H1 (cell line): ENCODE measurements around the gene SPATA21. TPM values are rescaled to one million over a fixed set of nuclear protein-coding genes. Genes with fewer than 3 reads are reported as not detected.

ENCODE experiments used
- CTCF ChIA-PET: fragments of 300-600 bp; sonication (Branson Sonifier 250); formaldehyde crosslinking; loops from one replicate; lab custom pipeline; 2021; ENCODE audit not compliant: partially characterized antibody; lab: Charles Lee
- POLR2A ChIA-PET: fragments of 300-600 bp; sonication (Branson Sonifier 250); formaldehyde crosslinking; loops from one replicate; lab custom pipeline; 2021; ENCODE audit warnings: inconsistent platforms; ENCODE audit not compliant: partially characterized antibody; lab: Charles Lee
- DNase-seq, 2 experiments: peaks; one replicate each; pipeline versions ENCODE4 v3.0.0 to v3.0.0-alpha.2; 2010 to 2022; ENCODE audit warnings: low spot score in 2 of 2, low read depth in 1 of 2, mixed read lengths in 1 of 2
- FAIRE-seq: peaks from 2 replicates; lab custom pipeline; 2011; peaks lifted over from hg19 to GRCh38; lab: Jason Lieb, UNC
- H2AFZ ChIP-seq: 2 replicates; pipeline ENCODE4 v1.8.1; 2012; ENCODE audit warnings: low read length, inconsistent platforms
- H2AK5ac ChIP-seq: 2 replicates; pipeline ENCODE4 v1.6.1; 2013; ENCODE audit warnings: low read depth, low read length
- H2BK120ac ChIP-seq: replicated peaks from 2 replicates; pipeline ENCODE3; 2013; ENCODE audit warnings: low read depth, low read length, inconsistent platforms
- H2BK12ac ChIP-seq: 2 replicates; pipeline ENCODE4 v1.6.1; 2013; ENCODE audit warnings: low read depth, low read length
- H2BK15ac ChIP-seq: 2 replicates; pipeline ENCODE4 v1.6.1; 2013; ENCODE audit warnings: low read length
- H2BK20ac ChIP-seq: 2 replicates; pipeline ENCODE4 v1.6.1; 2013; ENCODE audit warnings: low read length
- H2BK5ac ChIP-seq: 2 replicates; pipeline ENCODE4 v1.6.1; 2013; ENCODE audit warnings: low read depth, low read length
- H3K14ac ChIP-seq: 2 replicates; pipeline ENCODE4 v1.6.1; 2013; ENCODE audit warnings: inconsistent platforms; ENCODE audit not compliant: insufficient read length
- H3K18ac ChIP-seq: 2 replicates; pipeline ENCODE4 v1.6.1; 2013; ENCODE audit warnings: low read length; ENCODE audit errors: extremely low read depth
- H3K23ac ChIP-seq: 2 replicates; pipeline ENCODE4 v1.6.1; 2013; ENCODE audit warnings: inconsistent platforms; ENCODE audit not compliant: insufficient read length
- H3K23me2 ChIP-seq: 2 replicates; pipeline ENCODE4 v1.6.1; 2013; ENCODE audit warnings: low read depth, low read length
- H3K27ac ChIP-seq: 2 replicates; pipeline ENCODE4 v1.6.1; 2011; ENCODE audit warnings: low read depth, low read length, inconsistent platforms
- H3K27me3 ChIP-seq, 4 experiments: replicated peaks in 1 of 4; 1 replicate in 1 of 4; 2 replicates in 3 of 4; pipeline versions ENCODE4 v1.6.1 to v1.8.1; 2011 to 2013; ENCODE audit warnings: low read length in 3 of 4, mild to moderate bottlenecking in 3 of 4, inconsistent platforms in 2 of 4, mixed read lengths in 2 of 4, moderate library complexity in 1 of 4; ENCODE audit not compliant: control insufficient read depth in 3 of 4, insufficient read depth in 3 of 4; ENCODE audit errors: extremely low read depth in 1 of 4
- H3K36me3 ChIP-seq, 4 experiments: 2 replicates each; pipeline versions ENCODE4 v1.6.1 to v1.8.1; 2011 to 2013; ENCODE audit warnings: mild to moderate bottlenecking in 4 of 4, low read length in 3 of 4, moderate library complexity in 2 of 4, control low read depth in 1 of 4, inconsistent platforms in 1 of 4; ENCODE audit not compliant: insufficient read depth in 4 of 4, control insufficient read depth in 2 of 4
- H3K4ac ChIP-seq: replicated peaks from 2 replicates; pipeline ENCODE3; 2013; ENCODE audit warnings: low read length, low read depth, mixed read lengths, inconsistent platforms; ENCODE audit not compliant: insufficient read length
- H3K4me1 ChIP-seq, 4 experiments: replicated peaks in 1 of 4; 1 replicate in 1 of 4; 2 replicates in 3 of 4; pipeline versions ENCODE4 v1.6.1 to v1.8.1; 2011 to 2013; ENCODE audit warnings: low read length in 3 of 4, inconsistent platforms in 2 of 4, mixed read lengths in 1 of 4; ENCODE audit not compliant: insufficient read depth in 4 of 4, control insufficient read depth in 3 of 4
- H3K4me2 ChIP-seq, 2 experiments: 2 replicates each; pipeline versions ENCODE4 v1.6.1 to v1.8.1; 2011 to 2013; ENCODE audit warnings: low read depth in 2 of 2, low read length in 2 of 2, control low read depth in 1 of 2, inconsistent platforms in 1 of 2, mild to moderate bottlenecking in 1 of 2; ENCODE audit not compliant: insufficient read depth in 1 of 2
- H3K4me3 ChIP-seq, 4 experiments: fragments of 200-600, 300-600 bp in 1 of 4; sonication (generic), shearing (Covaris generic), sonication (Bioruptor Twin) in 1 of 4; 2 replicates each; pipeline versions ENCODE4 v1.5.1 to v1.8.1; 2011 to 2016; ENCODE audit warnings: low read length in 4 of 4, low read depth in 3 of 4, control low read depth in 2 of 4, inconsistent platforms in 2 of 4, mild to moderate bottlenecking in 2 of 4, mixed read lengths in 1 of 4, moderate library complexity in 1 of 4; ENCODE audit not compliant: insufficient read depth in 2 of 4; ENCODE audit errors: extremely low read depth in 1 of 4
- H3K56ac ChIP-seq: replicated peaks from 2 replicates; pipeline ENCODE3; 2013; ENCODE audit warnings: low read depth, mild to moderate bottlenecking, mixed read lengths, low read length, inconsistent platforms; ENCODE audit not compliant: insufficient read length
- H3K79me1 ChIP-seq: 2 replicates; pipeline ENCODE4 v1.6.1; 2013; ENCODE audit warnings: low read depth, low read length, control low read depth
- H3K79me2 ChIP-seq, 2 experiments: 2 replicates each; pipeline versions ENCODE4 v1.6.1 to v1.8.1; 2012 to 2013; ENCODE audit warnings: low read length in 2 of 2, mild to moderate bottlenecking in 2 of 2, inconsistent platforms in 1 of 2; ENCODE audit not compliant: insufficient read depth in 2 of 2, control insufficient read depth in 1 of 2
- H3K9ac ChIP-seq, 4 experiments: replicated peaks in 1 of 4; 1 replicate in 1 of 4; 2 replicates in 3 of 4; pipeline versions ENCODE4 v1.6.1 to v1.8.1; 2011 to 2013; ENCODE audit warnings: low read depth in 3 of 4, low read length in 3 of 4, control low read depth in 2 of 4, mild to moderate bottlenecking in 2 of 4, moderate library complexity in 2 of 4, inconsistent platforms in 1 of 4; ENCODE audit errors: extremely low read depth in 1 of 4
- H3K9me3 ChIP-seq, 2 experiments: 2 replicates each; pipeline versions ENCODE4 v1.6.1 to v1.8.1; 2012 to 2013; ENCODE audit warnings: mild to moderate bottlenecking in 2 of 2, moderate library complexity in 2 of 2, control low read depth in 1 of 2, inconsistent platforms in 1 of 2, low read depth in 1 of 2, low read length in 1 of 2, mixed read lengths in 1 of 2; ENCODE audit not compliant: insufficient read depth in 2 of 2
- H4K20me1 ChIP-seq, 2 experiments: replicated peaks in 1 of 2; 2 replicates each; pipeline versions ENCODE3 to v1.8.1; 2011 to 2013; ENCODE audit warnings: inconsistent platforms in 2 of 2, low read length in 2 of 2, mild to moderate bottlenecking in 1 of 2; ENCODE audit not compliant: insufficient read depth in 2 of 2, control insufficient read depth in 1 of 2
- H4K5ac ChIP-seq: 2 replicates; pipeline ENCODE4 v1.6.1; 2013; ENCODE audit warnings: low read length, low read depth, mixed read lengths, inconsistent platforms; ENCODE audit not compliant: insufficient read length
- H4K8ac ChIP-seq: 2 replicates; pipeline ENCODE4 v1.8.0; 2013; ENCODE audit warnings: mild to moderate bottlenecking, moderate library complexity, low read length, inconsistent platforms; ENCODE audit not compliant: insufficient read depth; ENCODE audit errors: extremely low read depth
- H4K91ac ChIP-seq: replicated peaks from 2 replicates; pipeline ENCODE3; 2013; ENCODE audit warnings: low read length, mixed read lengths, inconsistent platforms; ENCODE audit not compliant: insufficient read length
- EGR1 ChIP-seq: IDR thresholded peaks from 2 replicates; pipeline ENCODE4 v1.6.1; 2011; ENCODE audit warnings: low read depth, low read length, borderline replicate concordance
- EP300 ChIP-seq, 2 experiments: IDR thresholded peaks; 1 replicate in 1 of 2; 2 replicates in 1 of 2; pipeline ENCODE4 v1.6.1; 2011 to 2012; ENCODE audit warnings: low read depth in 2 of 2, low read length in 2 of 2, mild to moderate bottlenecking in 2 of 2, borderline replicate concordance in 1 of 2, inconsistent platforms in 1 of 2, moderate library complexity in 1 of 2
- KDM4A ChIP-seq: IDR thresholded peaks from one replicate; pipeline ENCODE4 v1.7.1; 2012; ENCODE audit warnings: low read depth, mild to moderate bottlenecking, moderate library complexity, low read length, inconsistent platforms; ENCODE audit not compliant: severe bottlenecking
- MAFK ChIP-seq: IDR thresholded peaks from 2 replicates; pipeline ENCODE4 v1.6.1; 2012; ENCODE audit warnings: low read depth, mild to moderate bottlenecking, improper control_type of control experiment, low read length
- POU5F1 ChIP-seq: IDR thresholded peaks from 2 replicates; pipeline ENCODE4 v1.6.1; 2011; ENCODE audit warnings: low read depth, mild to moderate bottlenecking, low read length, moderate library complexity
- RBBP5 ChIP-seq: IDR thresholded peaks from 2 replicates; pipeline ENCODE4 v1.7.1; 2012; ENCODE audit warnings: low read depth, mild to moderate bottlenecking, inconsistent platforms, low read length, moderate library complexity, borderline replicate concordance
- SIX5 ChIP-seq: IDR thresholded peaks from 2 replicates; pipeline ENCODE4 v1.6.1; 2011; ENCODE audit warnings: mild to moderate bottlenecking, low read depth, low read length
- SP1 ChIP-seq: IDR thresholded peaks from 2 replicates; pipeline ENCODE4 v1.6.1; 2011; ENCODE audit warnings: low read depth, low read length
- SP2 ChIP-seq: IDR thresholded peaks from 2 replicates; pipeline ENCODE4 v1.6.1; 2012; ENCODE audit warnings: mild to moderate bottlenecking, low read length, inconsistent platforms
- SP4 ChIP-seq: IDR thresholded peaks from 2 replicates; pipeline ENCODE4 v1.6.1; 2012; ENCODE audit warnings: low read length, inconsistent platforms
- ZNF274 ChIP-seq: IDR thresholded peaks from 2 replicates; pipeline ENCODE4 v1.7.0; 2012; ENCODE audit warnings: low read length, borderline replicate concordance; ENCODE audit errors: extremely low read depth
- WGBS, 2 experiments: shearing (Covaris generic) in 1 of 2; methylation state at CpG; one replicate each; pipeline versions ENCODE4 v1.1.6 to v1.1.7; 2013 to 2015; ENCODE audit warnings: low lambda C conversion rate in 2 of 2, mixed read lengths in 2 of 2, inconsistent platforms in 1 of 2, low coverage in 1 of 2, missing lambda C conversion rate in 1 of 2; ENCODE audit not compliant: insufficient replicate concordance in 2 of 2, insufficient coverage in 1 of 2, insufficient read length in 1 of 2; ENCODE audit errors: extremely low coverage in 1 of 2, missing lambda C conversion rate in 1 of 2; 5-methylcytosine and 5-hydroxymethylcytosine counted together
- polyA plus RNA-seq, 7 experiments: library from polyadenylated mRNA; depleted of rRNA in 3 of 7; stranded (reverse) in 5 of 7; unstranded in 2 of 7; fragments of >200 nt in 5 of 7; fragments of 200-250 nt in 2 of 7; gene quantifications; 1 replicate in 5 of 7; 2 replicates in 1 of 7; 4 replicates in 1 of 7; pipeline versions ENCODE4 v1.2.1 to v1.2.3, GENCODE V29; 2011 to 2013; ENCODE audit warnings: missing spikeins in 2 of 7, mixed read lengths in 2 of 7
- total RNA-seq: library from RNA; stranded (reverse); fragmentation: NEBNext Ultra II Directional; extraction: Animal tissue kit (Norgen Biotek cat#: 25700); gene quantifications from 2 replicates; pipeline ENCODE4 v1.2.1, GENCODE V29; 2021
- TF ChIP-seq, protein P1 (sequence below): IDR thresholded peaks from 2 replicates; pipeline ENCODE4 v1.6.1; 2012; ENCODE audit warnings: low read length, inconsistent platforms

Gene SPATA21
- total and polyA plus RNA-seq, 2 of the 8 experiments (the other 6 are each of a cell fraction or from before 2014, with no cell fraction given): not detected

GRCh38 chr1:16484931-16485330 is 47.7 kb upstream of the SPATA21 start:
- 97% methylated on average over 6 of the region's 6 CpGs; no CpG with 5 or more reads in 1 of the 2 experiments for WGBS, 2 experiments
- no peak overlapping the region for H3K23ac ChIP-seq
- ChIA-PET CTCF (interaction anchor here (0.6 to 1.9 kb wide), 6 partner anchors 10 to 144 kb away, joined by 3 to 6 read pairs (median 4); partner anchors contain the start of gene NECAP2), POLR2A (interaction anchor here (1.8 kb wide), 1 partner anchor 9 kb away, joined by 4 read pairs; no protein-coding TSS in a partner anchor)
- H3K36me3 ChIP-seq: peaks cover 0 to 15% (median 5%) of the 10 kb centered on the region in 4 experiments; a peak in 5 of 8 replicates
- H4K20me1 ChIP-seq: peaks cover 0 to 1% of the 10 kb centered on the region in 2 experiments
- H2BK20ac ChIP-seq: no peak overlapping the region
- TF ChIP-seq EGR1 (no peak), ZNF274 (no peak), RBBP5 (no peak), SIX5 (no peak), SP4 (no peak), MAFK (no peak), POU5F1 (no peak), SP2 (no peak), EP300 (IDR thresholded peaks at IDR 0.05; ENCODE audit: borderline replicate concordance in 1 of 2, low read depth in 2 of 2, low read length in 2 of 2) (no peak), KDM4A (no peak), SP1 (no peak)
- TF ChIP-seq, protein P1, sequence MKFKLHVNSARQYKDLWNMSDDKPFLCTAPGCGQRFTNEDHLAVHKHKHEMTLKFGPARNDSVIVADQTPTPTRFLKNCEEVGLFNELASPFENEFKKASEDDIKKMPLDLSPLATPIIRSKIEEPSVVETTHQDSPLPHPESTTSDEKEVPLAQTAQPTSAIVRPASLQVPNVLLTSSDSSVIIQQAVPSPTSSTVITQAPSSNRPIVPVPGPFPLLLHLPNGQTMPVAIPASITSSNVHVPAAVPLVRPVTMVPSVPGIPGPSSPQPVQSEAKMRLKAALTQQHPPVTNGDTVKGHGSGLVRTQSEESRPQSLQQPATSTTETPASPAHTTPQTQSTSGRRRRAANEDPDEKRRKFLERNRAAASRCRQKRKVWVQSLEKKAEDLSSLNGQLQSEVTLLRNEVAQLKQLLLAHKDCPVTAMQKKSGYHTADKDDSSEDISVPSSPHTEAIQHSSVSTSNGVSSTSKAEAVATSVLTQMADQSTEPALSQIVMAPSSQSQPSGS: no peak
- no peaks in the 10 kb centered on the region for H3K79me2 ChIP-seq
- H3K27ac ChIP-seq: no peak overlapping the region
- no peak overlapping the region for H3K56ac ChIP-seq
- DNase-seq (no peak), FAIRE-seq (no peak)
- H3K4me2 ChIP-seq: no peak overlapping the region
- no peak overlapping the region for H3K9ac ChIP-seq
- no peak overlapping the region for H3K18ac ChIP-seq
- H4K91ac ChIP-seq: no peak overlapping the region
- no peak overlapping the region for H2BK120ac ChIP-seq
- no peak overlapping the region for H4K5ac ChIP-seq
- H3K23me2 ChIP-seq: no peaks in the 10 kb centered on the region
- H2BK5ac ChIP-seq: no peak overlapping the region
- no peak overlapping the region for H3K14ac ChIP-seq
- no peaks in the 10 kb centered on the region; a peak in 1 of 7 replicates for H3K4me1 ChIP-seq
- H3K27me3 ChIP-seq: no peaks in the 10 kb centered on the region
- no peaks in the 10 kb centered on the region for H3K9me3 ChIP-seq
- H2AFZ ChIP-seq: no peak overlapping the region
- no peak overlapping the region for H3K4ac ChIP-seq
- H2AK5ac ChIP-seq: no peak overlapping the region
- H3K79me1 ChIP-seq: no peaks in the 10 kb centered on the region
- H3K4me3 ChIP-seq: no peak overlapping the region
- no peak overlapping the region for H2BK12ac ChIP-seq
- no peak overlapping the region for H2BK15ac ChIP-seq
- no peak overlapping the region for H4K8ac ChIP-seq
